Measurements from ENCODE around the gene NRXN3.

The NRXN3 gene

GRCh38 chr14:79554816-79555215 is 1384.6 kb downstream of the NRXN3 start:
- FAIRE-seq (no peak), DNase-seq (ENCODE audit: low spot score) (no peak)

GRCh38 chr14:79555429-79555828 is 1385.3 kb downstream of the NRXN3 start:
- FAIRE-seq (no peak), DNase-seq (ENCODE audit: low spot score) (no peak)

- DNase-seq (ENCODE audit: low spot score) (no peak), FAIRE-seq (no peak)
Measured at GRCh38 chr14:79557309-79557708, 1387.1 kb downstream of the NRXN3 start.

- DNase-seq (ENCODE audit: low spot score) (no peak), FAIRE-seq (no peak)
Measured at GRCh38 chr14:79562185-79562584, 1392.0 kb downstream of the NRXN3 start.

GRCh38 chr14:79564371-79564770 is 1394.2 kb downstream of the NRXN3 start:
- peak; percentile 58 for FAIRE-seq
- peak; percentile 35 for DNase-seq (ENCODE audit: low spot score)

GRCh38 chr14:79567306-79567705 is 1397.1 kb downstream of the NRXN3 start:
- FAIRE-seq (no peak), DNase-seq (ENCODE audit: low spot score) (no peak)

GRCh38 chr14:79568594-79568993 is 1398.4 kb downstream of the NRXN3 start:
- no peak for DNase-seq (ENCODE audit: low spot score)
- no peak for FAIRE-seq

GRCh38 chr14:79569072-79569471 is 1398.9 kb downstream of the NRXN3 start:
- FAIRE-seq (no peak), DNase-seq (ENCODE audit: low spot score) (no peak)

GRCh38 chr14:79570648-79571047 is 1400.5 kb downstream of the NRXN3 start:
- FAIRE-seq (no peak), DNase-seq (ENCODE audit: low spot score) (no peak)

- no peak for FAIRE-seq
Measured at GRCh38 chr14:79571366-79571765, 1401.2 kb downstream of the NRXN3 start.

GRCh38 chr14:79573486-79573885 is 1403.3 kb downstream of the NRXN3 start:
- DNase-seq (ENCODE audit: low spot score): no peak
- no peak for FAIRE-seq

More at GRCh38 chr14:79571366-79571765, 1401.2 kb downstream of the NRXN3 start:
- DNase-seq (ENCODE audit: low spot score): no peak

GRCh38 chr14:79575032-79575431 is 1404.9 kb downstream of the NRXN3 start:
- FAIRE-seq (no peak), DNase-seq (ENCODE audit: low spot score) (no peak)

- DNase-seq (ENCODE audit: low spot score) (no peak), FAIRE-seq (no peak)
Measured at GRCh38 chr14:79576424-79576823, 1406.3 kb downstream of the NRXN3 start.

GRCh38 chr14:79578470-79578869 is 1408.3 kb downstream of the NRXN3 start:
- no peak for DNase-seq (ENCODE audit: low spot score)
- FAIRE-seq: no peak

- DNase-seq (ENCODE audit: low spot score): no peak
- FAIRE-seq: no peak
Measured at GRCh38 chr14:79580414-79580813, 1410.2 kb downstream of the NRXN3 start.

- no peak for FAIRE-seq
- no peak for DNase-seq (ENCODE audit: low spot score)
Measured at GRCh38 chr14:79580906-79581305, 1410.7 kb downstream of the NRXN3 start.

- FAIRE-seq (peak; percentile 18), DNase-seq (ENCODE audit: low spot score) (peak; percentile 44)
Measured at GRCh38 chr14:79581912-79582576, 1411.9 kb downstream of the NRXN3 start.

- DNase-seq (ENCODE audit: low spot score) (peak; percentile 26), FAIRE-seq (no peak)
Measured at GRCh38 chr14:79583738-79584408, 1413.7 kb downstream of the NRXN3 start.

- DNase-seq (ENCODE audit: low spot score): peak; percentile 80
Measured at GRCh38 chr14:79584679-79585078, 1414.5 kb downstream of the NRXN3 start.

GRCh38 chr14:79585845-79586244 is 1415.7 kb downstream of the NRXN3 start:
- FAIRE-seq (peak; percentile 38), DNase-seq (ENCODE audit: low spot score) (peak; percentile 55)

More at GRCh38 chr14:79584679-79585078, 1414.5 kb downstream of the NRXN3 start:
- peak; percentile 64 for FAIRE-seq

- FAIRE-seq (no peak), DNase-seq (ENCODE audit: low spot score) (peak; percentile 47)
Measured at GRCh38 chr14:79586416-79586815, 1416.2 kb downstream of the NRXN3 start.

GRCh38 chr14:79586989-79587598 is 1416.9 kb downstream of the NRXN3 start:
- FAIRE-seq (no peak), DNase-seq (ENCODE audit: low spot score) (no peak)

GRCh38 chr14:79587875-79588274 is 1417.7 kb downstream of the NRXN3 start:
- DNase-seq (ENCODE audit: low spot score) (no peak), FAIRE-seq (no peak)

Measured in RCC 7860 (cell line).